Activated naive CD4-positive, alpha-beta T cell (primary cell): ENCODE results near the gene TOMM6.

Source experiments
- DNase-seq, 4 experiments: peaks; one replicate each; lab custom pipeline; 2025; lab: John Stamatoyannopoulos, UW

The TOMM6 gene

DNA sequence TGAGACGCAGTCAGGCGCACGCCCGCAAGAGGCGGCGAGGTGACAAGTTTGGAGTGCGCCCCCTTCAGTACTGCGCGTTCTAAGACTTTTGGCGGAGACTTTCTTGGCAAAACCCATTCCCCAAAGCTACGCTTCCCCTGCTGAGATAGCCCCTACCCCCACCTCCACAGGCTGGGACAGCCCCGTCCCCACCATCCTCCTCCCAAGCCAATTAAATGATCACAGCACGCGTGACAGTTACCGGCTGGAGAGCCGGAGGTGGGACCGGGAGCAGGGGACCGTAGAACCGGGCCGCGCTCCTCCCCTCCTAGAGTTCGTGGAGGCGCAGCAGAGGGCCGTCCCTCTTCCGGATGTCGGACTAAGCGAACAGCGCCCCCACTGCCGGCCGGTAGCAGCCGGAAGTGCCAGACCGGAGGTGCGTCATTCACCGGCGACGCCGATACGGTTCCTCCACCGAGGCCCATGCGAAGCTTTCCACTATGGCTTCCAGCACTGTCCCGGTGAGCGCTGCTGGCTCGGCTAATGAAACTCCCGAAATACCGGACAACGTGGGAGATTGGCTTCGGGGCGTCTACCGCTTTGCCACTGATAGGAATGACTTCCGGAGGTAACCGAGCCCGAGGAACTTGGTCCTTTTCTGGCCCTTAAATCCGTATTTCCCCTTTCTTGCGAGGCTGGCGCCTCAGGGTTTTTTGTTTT is at the start of gene TOMM6:
Gene TOMM6 (plus strand): TSS at position 476 of the 699 bp plus-strand sequence. CDS start 4 bp downstream, at position 480.
- DNase-seq: peak; percentile 89 to 92 (median 92)

DNA sequence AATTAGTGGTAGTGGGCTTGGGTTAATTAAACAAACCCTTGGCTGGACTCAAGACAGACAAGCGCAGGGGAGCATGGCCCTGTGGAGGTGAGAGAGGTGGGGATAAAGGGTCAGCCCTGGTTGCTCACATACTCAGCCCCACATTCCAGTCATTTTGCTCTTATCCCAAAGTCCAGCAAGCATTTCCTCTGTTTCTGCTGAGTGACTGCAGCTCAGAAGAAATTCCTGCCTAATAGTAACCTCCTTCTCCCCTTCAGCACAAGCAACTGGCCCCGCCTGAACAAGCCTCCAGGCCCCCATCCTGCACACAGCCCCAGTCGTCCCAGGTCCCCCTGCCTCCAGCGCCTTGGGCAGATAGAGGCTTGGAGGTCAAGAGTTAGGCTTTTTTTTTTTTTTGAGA is 48.5 kb upstream of the TOMM6 start:
- DNase-seq: no peak

DNA sequence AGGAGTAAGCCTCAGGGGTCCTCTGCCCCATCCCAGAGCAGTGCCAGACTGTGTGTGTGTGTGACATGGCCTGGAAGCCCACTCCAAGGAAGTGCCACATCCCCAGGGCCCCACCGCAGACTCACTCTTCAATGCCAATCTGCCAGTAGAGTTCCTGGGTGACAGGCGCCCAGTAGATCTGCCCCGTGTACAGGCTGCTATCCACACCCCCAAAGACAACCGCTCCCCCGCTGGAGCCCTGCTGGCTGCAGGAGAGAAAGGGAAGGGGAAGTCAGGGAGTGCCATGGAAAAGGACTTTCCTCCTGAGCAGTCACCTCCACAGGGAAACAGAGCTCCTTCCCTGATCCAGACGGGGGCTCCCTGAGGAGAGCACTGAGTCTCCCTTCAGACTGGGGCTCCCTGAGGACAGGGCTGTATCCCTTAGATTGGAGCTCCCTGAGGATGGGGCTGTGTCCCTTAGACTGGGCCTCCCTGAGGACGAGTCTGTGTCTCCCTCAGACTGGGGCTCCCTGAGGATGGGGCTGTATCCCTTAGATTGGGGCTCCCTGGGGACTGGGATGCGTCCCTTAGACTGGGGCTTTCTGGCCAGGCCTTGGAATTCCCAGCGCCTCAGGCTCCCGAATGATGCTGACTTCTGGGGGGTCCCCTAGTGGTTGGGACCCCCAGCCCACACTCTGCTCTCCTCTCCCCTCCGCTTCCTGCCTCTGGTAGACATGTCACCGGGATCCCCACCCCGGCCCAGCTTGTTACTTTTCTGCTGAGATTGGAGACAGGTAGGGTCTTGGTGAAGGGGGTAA is 46.9 kb upstream of the TOMM6 start:
- no peak for DNase-seq

DNA sequence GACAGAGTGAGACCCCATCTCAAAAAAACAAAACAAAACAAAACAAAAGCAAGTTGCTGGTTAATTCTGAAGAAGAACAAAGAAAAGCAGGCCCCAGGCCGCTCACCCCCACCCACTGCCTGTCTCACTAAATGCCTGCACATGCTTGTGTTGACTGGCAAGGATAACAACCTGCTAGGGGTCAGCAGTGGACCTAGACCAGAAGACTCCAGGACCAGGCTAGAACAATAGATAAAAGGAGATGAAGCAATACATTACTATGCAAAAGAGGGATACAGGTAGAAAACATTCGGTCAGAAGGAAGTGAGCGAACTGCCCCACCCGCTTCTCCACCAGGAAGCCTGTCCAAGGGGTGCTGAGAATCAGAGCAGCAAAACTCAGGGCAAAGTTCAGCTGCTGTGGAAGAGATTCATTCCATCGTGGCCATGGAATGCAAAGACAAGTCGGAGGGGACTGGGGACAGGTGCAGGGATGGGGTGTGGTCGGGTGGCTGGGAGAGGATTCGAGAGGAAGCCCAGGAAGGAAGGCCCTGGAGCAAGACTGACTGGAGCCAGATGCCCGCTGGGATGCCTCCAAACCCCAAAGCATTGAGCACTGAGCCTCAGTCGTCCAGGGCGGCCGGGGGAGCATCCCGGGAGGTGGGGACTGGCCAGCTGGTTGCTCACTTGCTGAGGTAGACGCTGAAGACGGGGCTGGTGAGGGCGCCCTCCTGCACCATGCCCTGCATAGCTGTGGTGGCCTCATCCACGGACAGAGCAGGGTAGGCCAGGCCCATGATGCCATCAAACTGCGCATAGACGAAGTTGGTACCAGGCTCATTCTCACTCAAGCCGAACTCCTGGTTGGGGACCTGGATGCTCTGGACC is 45.6 kb upstream of the TOMM6 start:
- DNase-seq: no peak

DNA sequence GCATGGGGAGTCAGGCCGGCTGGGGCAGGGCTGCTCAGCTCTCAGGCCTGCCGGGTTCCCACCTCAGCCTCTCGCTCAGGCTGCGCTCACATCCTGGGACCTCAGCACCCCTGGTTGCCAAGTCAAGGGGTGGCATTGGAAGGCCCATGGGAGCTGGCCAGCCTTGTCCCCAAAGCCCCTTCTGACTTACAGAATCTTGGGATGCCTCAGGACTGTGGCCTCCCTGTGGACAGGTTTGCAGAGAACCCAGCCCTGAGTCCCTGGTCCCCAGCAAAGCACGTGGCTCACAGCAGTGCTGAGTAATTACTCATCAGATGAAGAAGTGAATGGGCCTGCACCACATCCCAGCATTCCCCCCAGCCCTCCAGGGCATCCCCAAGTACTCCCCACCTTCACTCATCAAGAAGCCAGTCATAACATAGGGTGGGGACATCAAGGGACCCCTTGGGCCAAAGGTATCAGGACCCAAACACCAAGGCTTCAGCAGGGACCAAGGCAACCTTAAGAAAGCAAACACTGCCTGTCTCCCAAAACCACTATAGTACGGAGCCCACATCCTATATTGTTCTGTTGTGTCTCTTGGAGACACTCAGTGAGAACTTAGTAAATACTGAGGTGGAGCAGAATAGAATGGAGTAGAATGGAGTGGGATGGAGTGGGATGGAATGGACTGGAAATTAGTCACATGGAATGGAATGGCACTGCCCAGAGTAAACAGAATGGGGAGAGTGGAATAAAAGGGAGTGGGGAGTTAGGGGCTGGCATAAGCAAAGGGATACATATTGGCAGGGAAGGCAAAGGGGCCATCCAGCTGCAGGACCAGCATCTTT is 43.9 kb upstream of the TOMM6 start:
- no peak for DNase-seq

DNA sequence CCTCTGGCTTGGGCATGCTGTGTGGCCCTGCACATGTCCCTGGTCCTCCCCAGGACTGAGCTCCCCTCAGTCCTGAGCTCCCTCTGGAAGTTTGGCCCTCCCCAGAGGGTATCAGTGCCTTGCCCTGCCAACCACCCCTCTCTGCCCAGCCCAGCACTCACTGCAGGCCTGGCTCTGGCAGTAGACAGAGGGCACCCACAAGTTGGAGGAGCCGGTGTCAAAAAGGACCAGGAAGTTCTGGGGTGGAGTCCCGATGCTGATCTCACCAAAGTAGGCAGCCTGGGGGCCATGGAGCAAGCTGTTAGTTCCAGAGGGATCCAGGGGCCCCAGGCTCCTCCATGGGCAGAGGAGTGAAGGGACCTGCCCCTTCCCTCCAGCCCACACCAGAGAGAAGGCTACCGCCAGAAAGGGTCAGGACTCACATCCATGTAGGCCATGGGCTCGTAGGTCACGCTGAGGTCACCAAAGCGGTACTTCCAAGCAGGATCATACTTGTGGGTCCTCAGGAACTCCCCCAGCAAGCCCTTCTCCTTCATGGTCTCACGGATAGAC is 43.2 kb upstream of the TOMM6 start:
- no peak for DNase-seq

DNA sequence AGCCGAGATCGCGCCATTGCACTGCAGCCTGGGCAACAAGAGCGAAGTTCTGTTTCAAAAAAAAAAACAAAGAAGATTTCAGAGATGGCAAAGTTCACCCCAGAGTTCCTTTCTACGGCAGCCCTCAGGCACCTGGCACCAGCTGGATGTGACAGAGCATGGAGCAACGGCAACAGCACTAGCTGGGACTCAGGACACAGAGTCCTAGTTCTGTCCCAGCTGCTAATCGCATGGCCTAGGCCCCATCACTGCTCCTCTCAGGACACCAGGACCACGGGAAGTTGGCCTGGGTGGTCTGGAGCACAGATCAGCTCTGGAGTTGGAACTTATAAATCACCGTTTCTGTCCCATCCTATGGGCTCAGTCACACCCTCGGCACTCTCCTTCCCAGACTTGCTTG is 41.4 kb upstream of the TOMM6 start:
- no peak for DNase-seq

DNA sequence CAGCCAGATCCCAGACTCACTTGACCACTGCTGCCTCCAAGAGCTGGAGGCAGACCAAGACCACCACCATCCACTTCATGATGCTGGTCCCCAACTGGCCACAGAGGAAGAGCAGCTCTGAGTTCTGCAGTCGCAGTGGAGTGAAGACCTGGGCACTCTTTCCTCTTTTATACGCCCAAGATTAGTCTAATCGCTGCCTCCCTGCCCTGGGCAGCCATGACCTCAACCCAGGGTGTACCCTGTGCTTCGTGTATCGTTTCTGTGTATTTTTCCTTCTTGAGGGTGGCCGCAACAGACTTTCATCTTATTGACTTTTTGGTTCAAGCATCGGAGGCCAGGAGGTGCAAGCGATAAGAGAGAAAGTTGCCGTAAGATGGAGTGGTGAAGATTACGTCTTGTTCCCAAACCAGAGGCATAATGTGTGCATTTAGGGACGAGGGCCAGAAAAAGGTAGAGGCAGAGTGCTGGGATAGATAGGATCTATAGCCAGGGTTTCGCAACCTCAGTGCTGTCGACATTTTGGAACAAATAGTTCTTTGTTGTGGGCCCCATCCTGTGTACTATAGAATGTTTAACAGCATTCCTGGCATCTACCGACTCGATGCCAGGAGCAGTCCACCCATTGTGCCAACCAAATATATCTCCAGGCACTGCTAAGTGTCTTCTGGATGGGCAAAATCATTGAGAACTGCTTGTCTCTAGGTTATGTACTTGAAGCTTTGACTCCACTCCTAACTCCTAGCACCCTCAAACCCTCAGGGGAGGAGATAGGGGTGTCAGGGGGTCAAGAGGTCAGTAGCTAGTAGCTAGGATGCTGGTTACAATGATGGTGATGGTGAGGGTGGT is 40.0 kb upstream of the TOMM6 start, which contains the start of gene PGC:
Gene PGC (minus strand): TSS at position 142 of the 846 bp plus-strand sequence. CDS start 63 bp downstream, at position 79.
- no peak for DNase-seq

DNA sequence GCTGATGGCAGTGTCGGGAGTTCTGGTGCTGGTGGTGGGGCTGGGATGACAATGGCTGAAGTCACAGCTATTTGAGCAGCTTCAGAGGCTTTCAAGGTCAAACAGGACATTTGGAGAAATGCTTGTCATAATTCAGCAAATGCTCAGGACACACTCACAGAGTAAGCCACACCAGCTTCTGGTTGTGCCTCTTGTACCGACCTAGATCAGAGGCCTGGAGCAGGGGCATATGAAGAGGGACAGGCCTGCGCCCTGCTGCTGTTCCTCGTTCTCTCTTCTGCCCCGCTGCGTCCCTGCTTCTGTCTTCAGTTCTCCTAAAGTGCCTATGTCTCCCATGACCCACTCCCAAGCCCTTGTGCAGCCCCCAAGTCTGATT is 39.4 kb upstream of the TOMM6 start:
- no peak for DNase-seq

DNA sequence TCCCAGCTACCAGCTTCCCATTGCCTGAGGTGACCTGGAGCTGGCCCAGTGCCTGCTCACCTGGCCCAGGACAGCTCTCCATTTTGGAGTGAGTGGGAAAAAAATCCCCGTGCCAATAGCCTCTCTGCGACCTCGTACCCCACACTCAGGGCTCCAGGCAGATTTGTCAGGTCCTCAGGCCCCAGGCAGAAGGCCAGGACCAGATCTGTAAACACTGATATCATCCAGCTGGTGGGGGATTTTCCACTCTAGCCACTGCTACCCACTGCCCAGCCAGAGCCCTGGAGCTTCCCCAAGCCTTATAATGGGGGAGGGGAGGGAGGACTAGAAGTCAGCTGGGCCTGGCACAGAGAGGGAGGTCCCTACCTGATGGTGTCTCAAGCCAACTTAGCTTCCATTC is 39.0 kb upstream of the TOMM6 start:
- DNase-seq: no peak

DNA sequence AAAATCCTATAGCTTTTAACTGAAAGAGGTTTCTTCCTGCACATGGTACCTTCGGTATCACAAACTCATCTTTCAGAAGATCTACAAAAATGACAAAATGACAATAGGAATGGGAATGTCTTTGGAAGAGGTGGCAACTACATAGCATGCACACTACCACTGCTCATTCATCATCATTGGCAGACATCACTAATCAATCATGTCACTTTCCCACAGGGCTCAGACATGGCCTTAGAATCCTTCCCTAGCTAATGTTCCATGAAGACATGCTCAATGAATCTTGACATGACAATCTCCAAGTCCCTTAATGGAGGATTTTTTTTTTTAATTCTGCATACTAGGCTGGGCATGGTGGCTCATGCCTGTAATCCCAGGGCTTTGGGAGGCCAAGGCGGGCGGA is 37.1 kb upstream of the TOMM6 start:
- DNase-seq: no peak

DNA sequence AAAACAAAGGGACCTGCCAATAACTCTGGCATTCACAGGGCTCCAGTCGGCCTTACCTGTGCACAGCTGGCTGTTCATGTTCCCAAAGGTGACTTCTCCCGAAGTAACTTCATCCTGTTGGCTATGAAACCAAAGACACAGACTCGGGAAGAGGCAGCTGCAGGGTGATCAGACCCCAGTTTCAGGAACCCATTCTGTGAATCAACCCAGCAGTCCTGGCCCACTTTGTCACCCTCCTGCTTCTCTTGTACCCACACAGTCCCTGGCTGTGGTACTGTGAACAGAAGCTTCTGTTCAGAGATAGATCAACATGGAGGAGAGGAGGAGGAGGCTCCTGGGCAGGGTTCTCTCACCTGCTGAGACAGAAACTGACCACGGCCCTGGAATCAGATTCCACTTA is 31.6 kb upstream of the TOMM6 start:
- DNase-seq: no peak

DNA sequence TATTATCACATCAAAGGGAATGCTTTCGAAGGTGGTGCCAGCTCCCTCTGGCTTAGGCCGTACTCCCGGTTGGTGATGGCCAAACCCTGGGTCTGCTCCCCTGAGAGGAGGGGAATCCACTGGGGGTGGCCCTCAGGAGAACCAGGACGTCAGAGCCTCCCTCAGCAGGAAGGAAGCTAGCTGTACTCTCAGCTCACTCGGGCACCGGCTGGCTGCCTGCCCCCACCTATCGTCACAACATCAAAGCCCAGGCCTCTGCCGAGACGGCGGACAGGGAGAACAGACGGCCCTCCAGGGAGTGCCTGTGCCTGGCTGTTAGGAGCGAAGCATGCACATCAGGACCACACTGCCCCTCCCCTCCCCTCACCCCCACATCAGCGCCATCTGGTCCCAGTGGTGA is 31.1 kb upstream of the TOMM6 start:
- DNase-seq: no peak

DNA sequence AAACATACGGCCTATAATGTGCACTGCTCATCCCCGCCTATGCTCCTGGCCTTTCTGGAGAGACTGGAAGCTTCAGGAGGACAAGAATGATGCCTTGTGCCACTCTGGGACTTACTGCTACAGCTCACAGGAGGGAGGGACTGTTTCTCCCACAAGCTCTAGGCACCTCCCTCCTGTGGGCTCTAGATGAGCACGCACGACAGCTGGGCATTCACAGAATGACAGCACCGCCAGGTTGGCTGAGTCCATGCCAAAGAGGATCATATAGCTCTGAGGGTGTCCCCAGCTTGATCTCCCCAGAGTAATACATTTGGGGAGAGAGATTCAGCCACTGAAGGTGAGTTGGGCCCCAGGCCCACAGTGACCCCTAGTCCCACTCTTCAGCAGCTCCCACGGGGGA is 30.2 kb upstream of the TOMM6 start:
- no peak for DNase-seq

DNA sequence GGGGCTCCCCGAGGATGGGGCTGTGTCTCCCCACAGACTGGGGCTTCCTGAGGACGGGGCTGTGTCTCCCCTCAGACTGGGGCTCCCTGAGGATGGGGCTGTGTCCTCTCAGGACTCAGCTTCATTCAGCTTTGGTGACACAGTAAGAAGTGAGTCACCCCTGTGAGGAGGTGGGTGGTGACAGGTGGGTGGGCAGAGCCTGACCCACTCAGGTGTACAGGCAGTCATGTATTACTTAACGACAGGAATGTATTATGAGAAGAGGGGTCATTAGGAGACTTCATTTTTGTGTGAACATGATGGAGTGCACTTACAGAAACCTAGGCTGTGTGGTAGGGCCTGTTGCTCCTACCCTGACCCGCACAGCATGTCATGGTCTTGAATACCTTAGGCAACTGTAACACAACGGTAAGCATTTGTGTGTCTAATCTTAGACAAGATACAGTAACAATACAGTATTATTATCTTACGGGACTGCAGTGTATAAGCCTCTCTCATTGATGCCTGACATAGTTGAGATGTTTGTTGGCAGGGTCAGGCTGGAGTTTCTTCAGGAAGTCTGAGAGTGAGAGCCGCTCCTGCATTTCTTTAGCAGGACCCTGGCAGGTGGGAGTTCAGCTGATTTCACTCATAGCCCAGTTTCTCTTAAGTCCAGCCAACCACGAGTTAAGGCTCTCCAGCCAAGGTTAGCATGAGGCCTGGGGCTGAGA is 29.4 kb upstream of the TOMM6 start:
- DNase-seq: no peak

DNA sequence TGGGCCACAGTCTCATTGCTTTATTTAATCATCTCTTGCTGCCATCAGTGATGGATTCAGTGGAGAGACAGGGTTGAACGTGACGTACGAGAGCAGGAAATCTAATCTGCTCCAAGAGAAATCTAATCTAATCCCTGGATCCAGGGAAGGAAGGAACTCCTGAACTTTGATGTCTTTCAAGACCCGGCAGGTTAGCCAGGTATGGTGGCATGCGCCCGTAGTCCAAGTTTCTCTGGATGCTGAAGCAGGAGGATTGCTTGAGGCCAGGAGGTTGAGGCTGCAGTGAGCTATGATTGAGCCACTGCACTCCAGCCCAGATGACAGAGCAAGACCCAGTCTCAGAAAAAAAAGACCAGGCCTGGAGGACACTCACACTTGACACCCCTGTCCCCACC is 28.9 kb upstream of the TOMM6 start:
- no peak for DNase-seq

DNA sequence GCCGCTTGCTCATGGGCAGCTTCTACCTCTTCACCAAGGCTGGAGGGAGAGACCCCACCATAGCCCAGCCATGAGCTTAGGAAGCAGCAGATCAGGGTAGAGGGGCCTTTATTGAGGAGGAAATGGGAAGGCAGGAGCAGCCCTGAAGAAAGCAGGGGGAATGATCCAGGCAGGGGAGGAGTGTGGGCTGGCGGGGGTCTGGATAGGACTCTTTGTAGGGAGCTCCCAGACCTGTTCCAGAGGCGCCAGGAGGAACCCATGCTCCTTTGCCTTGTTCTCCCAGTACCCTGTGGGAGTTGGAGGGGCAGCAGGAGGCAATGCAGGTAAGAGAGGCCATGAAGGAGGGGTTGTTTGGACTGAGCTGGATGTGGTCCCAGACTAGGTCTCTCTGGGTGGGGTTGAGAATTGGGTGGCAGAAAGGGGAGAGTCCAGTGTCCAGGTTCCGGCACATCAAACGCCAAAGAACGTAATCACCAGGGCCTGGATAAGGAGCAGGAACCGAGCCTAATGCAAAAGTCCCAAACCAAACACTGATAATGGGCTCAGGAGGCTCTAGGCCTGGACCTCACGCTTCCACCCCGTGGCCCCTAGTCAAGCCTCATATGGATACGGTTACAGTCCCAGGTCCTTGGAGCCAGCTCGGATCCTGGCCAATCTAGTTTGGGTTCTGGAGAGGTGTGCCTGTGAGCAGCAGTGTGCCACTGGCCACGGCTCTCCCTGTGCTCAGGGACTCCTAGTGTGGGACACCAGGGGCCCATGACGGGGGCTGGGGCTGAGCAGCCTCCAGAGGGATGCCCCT is 28.2 kb upstream of the TOMM6 start:
- no peak for DNase-seq

DNA sequence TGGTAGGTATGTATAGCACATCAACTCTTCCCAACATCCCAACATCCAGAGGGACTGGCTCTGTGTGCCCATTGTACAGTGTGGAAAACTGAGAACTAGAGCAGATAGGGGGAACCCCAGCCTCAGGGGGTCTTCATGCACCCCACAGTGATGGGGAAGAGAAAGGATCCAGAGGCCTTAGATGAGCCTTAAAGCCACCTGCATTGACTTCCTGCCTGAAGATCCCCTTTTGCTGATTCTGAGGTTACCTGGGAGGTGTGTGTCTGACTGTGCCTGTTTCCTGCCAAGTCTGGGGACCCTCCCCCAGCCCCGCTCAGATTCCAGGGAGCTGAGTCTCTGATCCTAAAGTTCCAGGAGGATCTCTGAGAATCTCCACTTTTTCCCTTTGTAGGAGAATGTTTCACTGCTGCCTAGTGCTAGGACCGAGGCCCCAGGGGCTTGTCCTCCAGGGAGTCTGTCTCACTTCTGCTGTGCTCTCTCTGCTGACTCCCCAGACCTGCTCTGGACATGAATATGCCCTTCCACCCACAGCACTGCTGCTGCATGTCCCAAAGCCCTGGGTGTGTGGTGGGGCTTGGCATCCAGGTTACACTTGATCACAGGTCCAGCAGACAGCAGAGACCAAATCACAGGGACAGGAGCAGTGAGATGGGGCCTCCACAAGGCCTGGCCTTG is 27.5 kb upstream of the TOMM6 start:
- no peak for DNase-seq
